ENCODE measurements around the gene RNF208.

DNA sequence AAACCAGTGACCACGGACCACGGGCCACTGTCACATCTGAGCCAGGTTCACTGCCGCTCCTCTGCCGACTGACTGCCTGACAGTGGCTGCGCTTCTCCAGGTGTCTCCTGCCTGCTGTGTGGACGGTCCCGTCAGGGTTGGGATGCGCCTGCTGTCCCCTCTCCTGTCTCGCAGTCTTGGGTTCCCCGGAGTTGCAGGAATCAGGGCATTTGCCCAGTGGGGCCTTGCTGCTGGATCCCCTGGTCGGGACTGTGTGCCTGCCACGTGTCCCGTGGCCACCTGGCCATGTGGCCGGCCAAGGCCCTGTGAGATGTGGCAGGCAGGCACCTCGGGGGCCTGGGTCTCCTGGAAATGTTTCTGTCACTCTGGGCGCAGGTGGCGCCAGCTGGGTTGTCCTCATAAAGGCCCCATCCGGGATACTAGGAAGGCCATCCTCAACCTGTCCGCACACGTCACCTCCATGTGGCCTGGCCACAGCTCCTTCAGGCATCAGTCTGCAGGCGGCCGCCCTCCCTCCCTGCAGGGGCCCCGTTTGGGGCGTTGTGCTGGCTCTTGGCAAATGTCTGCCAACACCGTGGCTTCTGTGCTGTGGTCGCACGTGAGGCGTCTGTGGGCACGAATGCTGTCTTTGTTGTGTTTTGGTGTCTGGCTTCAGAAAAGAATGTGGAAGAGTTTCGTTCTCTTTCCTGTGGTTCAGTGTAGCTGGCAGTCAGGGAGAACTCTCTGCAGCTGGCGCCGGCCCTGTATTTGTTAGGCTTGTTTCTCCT lies 49.1 kb upstream of the RNF208 start:
- no peak for TF ChIP-seq KDM1A (IDR thresholded peaks at IDR 0.05; ENCODE audit: low read depth)
- no peak for TF ChIP-seq HES2 (IDR thresholded peaks at IDR 0.05)
- TF ChIP-seq GATA3 (IDR thresholded peaks at IDR 0.05; ENCODE audit: borderline replicate concordance): no peak
- no peak for TF ChIP-seq POLR2A (IDR thresholded peaks at IDR 0.05; ENCODE audit: low read length)
